ENCODE measurements around the gene IGF1R. TPM values are rescaled to one million over a fixed set of nuclear protein-coding genes. Genes with fewer than 3 reads are reported as not detected.

Gene IGF1R
- total RNA-seq, 1 experiment from 2014 or later = 125 TPM

- ChIA-PET CTCF (no interaction called here), POLR2A (no interaction called here)
- no peak overlapping the region for H3K4me3 Mint-ChIP-seq
- H3K27me3 Mint-ChIP-seq (ENCODE audit: low read depth) = no peaks in the 10 kb centered on the region
- H3K9me3 Mint-ChIP-seq = peaks cover 9% of the 10 kb centered on the region
- peaks cover 53% of the 10 kb centered on the region for H3K36me3 Mint-ChIP-seq
- no peak for ATAC-seq
- H3K4me1 Mint-ChIP-seq = no peaks in the 10 kb centered on the region
- TF ChIP-seq CREM (CRISPR knock-in tag; IDR thresholded peaks at IDR 0.05) (no peak), AR (CRISPR knock-in tag; IDR thresholded peaks at IDR 0.05) (no peak), NFATC4 (CRISPR knock-in tag; IDR thresholded peaks at IDR 0.05) (no peak), CBFB (CRISPR knock-in tag; IDR thresholded peaks at IDR 0.05; ENCODE audit: low read depth) (no peak), ERG (CRISPR knock-in tag; IDR thresholded peaks at IDR 0.05) (no peak)
- no peak overlapping the region for H3K27ac Mint-ChIP-seq
- DNase-seq (ENCODE audit: low spot score) = no peak
These were observed 309.3 kb downstream of the IGF1R start for GRCh38 chr15:98957655-98958054.

GRCh38 chr15:98958076-98958475 lies 309.7 kb downstream of the IGF1R start:
- Mint-ChIP-seq H3K4me1 (no peaks in the 10 kb centered on the region), H3K27ac (no peak overlapping the region), H3K27me3 (ENCODE audit: low read depth) (no peaks in the 10 kb centered on the region), H3K36me3 (peaks cover 53% of the 10 kb centered on the region), H3K4me3 (no peak overlapping the region), H3K9me3 (peaks cover 9% of the 10 kb centered on the region)
- ChIA-PET CTCF (no interaction called here), POLR2A (no interaction called here)
- TF ChIP-seq E2F4 (CRISPR knock-in tag; IDR thresholded peaks at IDR 0.05; ENCODE audit: borderline replicate concordance, low read depth) = no peak
- TF ChIP-seq PRRX2 (CRISPR knock-in tag; IDR thresholded peaks at IDR 0.05) = no peak
- no peak for DNase-seq (ENCODE audit: low spot score)
- no peak for ATAC-seq

GRCh38 chr15:98958918-98959639 lies 310.7 kb downstream of the IGF1R start:
- Mint-ChIP-seq H3K4me3 (no peak overlapping the region), H3K9me3 (peaks cover 9% of the 10 kb centered on the region), H3K4me1 (no peaks in the 10 kb centered on the region), H3K27ac (no peak overlapping the region), H3K27me3 (ENCODE audit: low read depth) (no peaks in the 10 kb centered on the region), H3K36me3 (peaks cover 56% of the 10 kb centered on the region)
- ChIA-PET POLR2A (no interaction called here), CTCF (interaction anchor here (1.2 kb wide), 1 partner anchor 118 kb away, joined by 4 read pairs; no protein-coding TSS in a partner anchor)
- DNase-seq (ENCODE audit: low spot score) (no peak), ATAC-seq (no peak)
- TF ChIP-seq ZBTB43 (CRISPR knock-in tag; IDR thresholded peaks at IDR 0.05) = no peak
- TF ChIP-seq CREB1 (CRISPR knock-in tag; IDR thresholded peaks at IDR 0.05) = no peak
- no peak for TF ChIP-seq ERG (CRISPR knock-in tag; IDR thresholded peaks at IDR 0.05)
- TF ChIP-seq TCF7 (CRISPR knock-in tag; IDR thresholded peaks at IDR 0.05; ENCODE audit: low read depth) = no peak
- no peak for TF ChIP-seq ZNF416 (CRISPR knock-in tag; IDR thresholded peaks at IDR 0.05)
- no peak for TF ChIP-seq ATF6 (CRISPR knock-in tag; IDR thresholded peaks at IDR 0.05)
- TF ChIP-seq MXD4 (CRISPR knock-in tag; IDR thresholded peaks at IDR 0.05; ENCODE audit: borderline replicate concordance) = no peak

Data from WTC11 (cell line).